ENCODE data around the gene STX1A.

STX1A gene

DNA sequence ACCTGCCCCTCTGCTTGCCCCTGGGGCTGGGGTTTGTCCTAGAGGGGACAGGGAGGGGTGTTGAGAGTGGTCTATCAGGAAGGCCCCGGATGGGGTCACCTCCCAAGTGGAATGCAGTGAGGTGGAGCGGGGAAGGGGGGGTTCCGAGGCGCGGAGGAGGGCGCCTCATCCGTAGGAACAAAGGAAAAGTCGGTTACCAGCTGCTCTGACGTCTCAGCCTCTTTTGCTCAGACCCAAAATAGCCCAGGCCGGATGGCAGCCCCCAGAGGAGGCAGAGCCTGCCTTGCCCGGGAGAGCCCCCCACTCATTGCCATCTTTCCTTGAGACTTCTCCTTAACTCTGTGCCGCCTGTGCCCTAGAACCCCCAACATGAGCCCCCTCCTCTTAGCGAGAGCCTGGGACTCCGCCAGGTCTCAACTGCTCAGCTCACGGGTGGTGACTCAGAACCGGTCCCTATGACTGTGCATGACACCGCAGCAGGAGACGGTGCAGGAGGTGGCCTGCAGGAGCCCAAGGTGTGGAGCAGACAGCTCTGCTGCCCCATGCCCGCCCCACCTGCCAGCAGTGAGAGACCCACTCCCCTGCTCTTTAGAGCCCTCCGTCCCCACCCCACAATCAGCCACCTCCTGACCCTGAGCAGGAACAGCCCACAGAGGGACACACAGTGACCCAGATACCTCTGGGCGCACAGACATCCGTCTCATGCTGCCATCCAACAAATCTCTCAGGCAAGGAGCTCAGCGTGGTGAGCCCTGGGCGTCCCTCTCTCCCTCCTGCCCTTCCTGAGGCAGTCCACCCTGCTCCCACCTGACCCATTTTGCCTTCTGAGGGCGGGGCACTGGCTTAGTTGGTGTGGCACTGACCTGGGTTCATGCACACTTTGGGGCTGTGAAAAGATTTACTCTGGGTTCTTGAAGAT, 13.1 kb downstream of the STX1A start:
- no peak for DNase-seq

DNA sequence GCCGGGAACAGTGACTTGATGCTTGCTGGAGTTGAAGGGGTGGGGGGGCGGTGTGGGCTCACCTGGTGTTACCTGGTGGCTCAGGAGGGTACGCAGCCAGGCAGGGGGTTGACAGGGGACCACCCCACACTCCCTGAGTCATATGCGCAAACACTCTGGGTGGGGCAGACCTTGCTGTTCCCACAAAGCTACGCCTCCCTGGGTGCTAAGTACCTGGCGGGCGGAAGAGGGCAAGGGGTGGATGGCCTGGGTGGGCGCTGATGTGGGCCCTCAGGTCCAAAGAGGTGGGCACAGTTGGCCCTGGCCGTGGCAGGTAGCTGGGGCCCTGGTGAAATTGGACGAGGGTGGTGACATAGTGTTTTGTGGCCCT, 13.9 kb downstream of the STX1A start:
- DNase-seq, result no peak

DNA sequence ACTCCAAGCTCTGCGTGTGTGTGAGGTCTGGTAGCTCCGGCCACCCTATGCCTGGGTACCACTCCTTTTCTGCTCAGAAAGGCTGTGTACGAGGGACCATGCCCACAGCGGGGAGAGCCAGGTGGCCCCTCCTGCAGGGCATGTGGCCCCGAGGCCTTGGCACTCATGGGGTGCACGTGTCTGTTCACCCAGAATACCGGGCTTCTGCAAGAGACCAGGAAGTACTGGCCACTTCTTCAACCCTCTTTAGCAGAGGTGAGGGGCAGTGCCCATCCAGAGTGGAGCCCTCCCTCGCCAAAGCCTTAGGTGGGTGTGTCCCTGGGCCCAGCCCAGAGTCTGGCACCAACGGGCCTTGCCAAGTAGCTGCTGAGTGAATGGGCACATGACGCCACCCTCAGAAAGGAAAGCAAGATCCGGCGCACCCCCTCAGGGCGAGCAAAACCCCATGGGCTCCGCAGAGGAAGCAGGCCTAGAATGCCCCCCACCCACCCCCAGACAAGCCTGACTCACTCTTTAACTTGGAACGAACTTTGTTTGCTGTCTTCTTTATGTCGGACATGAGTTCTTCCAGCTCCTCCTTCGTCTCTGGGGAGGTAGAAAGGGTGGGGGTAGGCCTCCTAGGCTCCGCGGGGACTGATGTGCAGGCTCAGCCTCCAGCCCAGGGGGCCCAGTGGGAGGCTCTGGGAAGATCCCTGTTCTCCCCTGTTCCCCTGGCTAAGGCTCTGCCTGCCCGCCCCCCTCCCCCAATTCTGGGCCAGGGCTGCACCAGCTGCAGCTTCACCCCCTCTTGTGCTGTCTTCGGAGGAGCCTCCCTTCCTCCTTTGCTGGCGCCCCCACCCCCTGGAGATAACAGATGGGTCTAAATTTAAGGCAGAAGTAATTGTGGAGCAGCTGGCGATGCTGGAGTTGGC, 14.6 kb downstream of the STX1A start:
- no peak for DNase-seq

DNA sequence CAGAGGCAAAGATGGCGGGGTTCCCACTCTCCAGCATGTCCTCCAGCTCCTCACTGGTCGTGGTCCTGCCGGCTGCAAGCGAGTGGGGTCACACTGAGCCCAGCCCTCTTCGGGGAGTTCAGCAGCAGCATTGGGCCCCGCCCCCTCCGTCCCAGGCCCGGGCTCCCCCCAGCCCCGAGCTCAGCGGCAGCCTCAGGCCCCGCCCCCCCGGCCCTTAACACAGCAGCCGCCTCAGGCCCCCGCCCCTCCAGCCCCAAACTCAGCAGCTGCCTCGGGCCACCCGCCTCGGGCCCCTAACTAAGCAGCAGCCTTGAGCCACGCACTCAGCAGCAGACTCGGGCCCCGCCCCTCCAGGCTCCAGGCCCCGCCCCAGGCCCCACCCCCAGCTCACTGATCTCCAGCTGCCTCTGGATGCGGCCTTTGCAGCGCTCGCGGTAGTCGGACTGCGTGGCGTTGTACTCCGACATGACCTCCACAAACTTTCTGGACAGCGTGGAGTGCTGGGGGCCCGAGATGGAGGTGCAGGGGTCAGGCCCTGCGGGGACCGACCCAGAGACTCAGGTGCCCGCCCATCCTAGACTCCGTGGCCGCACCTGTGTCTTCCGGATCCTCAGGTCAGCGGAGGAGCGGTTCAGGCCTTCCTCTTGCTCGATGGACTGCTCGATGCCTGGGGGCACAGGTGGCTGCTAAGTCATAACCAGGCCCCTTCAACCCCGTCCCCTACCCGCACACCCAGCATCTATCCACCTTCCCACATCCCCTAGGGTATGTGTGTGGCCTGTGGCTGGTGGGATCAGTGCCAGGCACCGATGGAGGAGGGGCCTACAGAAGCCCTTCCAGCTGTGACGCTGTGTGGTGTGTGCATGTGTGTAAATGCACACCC, 15.5 kb downstream of the STX1A start:
- no peak for DNase-seq

DNA sequence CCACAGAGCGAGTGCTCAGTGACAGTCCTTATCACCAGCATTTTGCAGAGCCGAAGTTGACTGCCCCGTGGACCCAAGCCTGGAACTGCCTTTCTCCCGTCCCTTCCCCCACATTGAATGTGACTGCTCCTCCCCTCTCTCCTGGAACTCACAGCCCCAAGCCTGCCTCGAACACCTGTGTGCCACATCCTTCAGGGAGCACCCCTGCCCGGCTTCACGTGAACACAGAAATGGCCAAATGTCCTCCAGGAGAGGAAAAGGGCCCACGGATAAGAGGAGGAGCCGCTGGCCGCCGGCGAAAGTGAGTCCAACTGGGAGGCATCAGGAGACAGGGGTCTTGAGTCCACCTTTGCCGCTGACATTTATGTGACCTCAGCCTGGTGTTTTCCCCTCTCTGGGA, 16.2 kb downstream of the STX1A start:
- DNase-seq, result no peak

DNA sequence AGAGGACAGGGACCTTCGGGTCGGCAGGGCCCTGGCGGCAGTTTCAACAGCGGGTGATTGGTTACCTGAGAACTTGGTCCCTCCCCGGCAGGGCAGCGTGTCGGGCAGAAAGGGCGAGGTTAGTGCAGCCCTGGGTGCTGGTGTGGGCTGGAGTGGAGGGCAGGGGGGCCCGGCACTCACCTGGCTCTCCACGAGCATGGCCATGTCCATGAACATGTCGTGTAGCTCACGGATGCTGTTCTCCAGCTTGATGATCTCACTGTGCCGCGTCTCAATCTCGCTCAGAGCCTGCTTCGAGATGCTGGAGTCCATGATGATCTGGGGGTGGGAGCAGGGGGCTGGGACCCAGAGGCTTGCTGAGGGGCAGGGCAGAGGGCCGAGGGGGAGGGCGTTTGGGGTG, 16.8 kb downstream of the STX1A start:
- DNase-seq, result no peak

DNA sequence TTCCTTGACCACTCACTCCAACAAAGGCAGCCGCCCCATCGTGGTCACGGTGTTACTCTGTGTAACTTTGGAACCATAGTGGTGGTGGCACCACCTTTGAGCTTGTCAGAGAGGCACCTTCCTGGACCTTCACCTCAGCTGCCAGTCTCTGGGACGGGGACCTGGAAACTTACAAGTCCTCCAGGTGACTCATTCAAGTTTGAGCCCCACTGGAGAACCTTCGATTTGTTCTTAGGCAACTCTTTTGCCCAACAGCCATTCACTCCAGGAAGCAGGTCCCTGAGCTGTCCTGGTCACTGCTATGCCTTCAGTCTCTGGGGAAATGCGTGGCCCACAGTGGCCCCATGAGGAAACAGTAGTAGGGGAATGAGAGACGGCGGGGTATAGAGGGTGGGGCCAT, 17.2 kb downstream of the STX1A start:
- DNase-seq, result no peak

DNA sequence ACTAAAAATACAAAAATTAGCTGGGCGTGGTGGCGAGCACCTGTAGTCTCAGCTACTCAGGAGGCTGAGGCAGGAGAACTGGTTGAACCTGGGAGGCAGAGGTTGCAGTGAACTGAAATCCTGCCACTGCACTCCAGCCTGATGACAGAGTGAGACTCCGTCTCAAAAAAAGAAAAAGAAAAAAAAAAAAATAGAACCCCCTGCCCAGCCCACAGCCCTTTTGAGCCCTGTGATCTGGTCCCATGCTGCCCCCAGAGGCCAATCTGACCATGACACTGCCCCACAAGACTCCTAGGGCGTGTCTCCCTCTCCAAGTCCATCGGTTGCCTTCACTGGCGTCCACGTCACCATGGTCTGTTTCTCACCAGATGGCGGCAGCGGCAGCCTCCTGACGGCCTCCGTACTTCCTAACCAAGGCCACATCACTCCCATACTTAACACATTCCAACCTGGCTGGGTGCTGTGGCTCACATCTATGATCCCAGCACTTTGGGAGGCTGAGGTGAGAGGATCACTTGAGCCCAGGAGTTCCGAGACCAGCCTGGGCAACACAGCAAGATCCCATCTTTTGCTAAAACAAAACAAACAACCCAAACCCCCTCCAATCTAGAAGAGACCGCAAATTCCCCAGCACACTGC, 18.0 kb downstream of the STX1A start:
- peak; percentile 34 for DNase-seq

DNA sequence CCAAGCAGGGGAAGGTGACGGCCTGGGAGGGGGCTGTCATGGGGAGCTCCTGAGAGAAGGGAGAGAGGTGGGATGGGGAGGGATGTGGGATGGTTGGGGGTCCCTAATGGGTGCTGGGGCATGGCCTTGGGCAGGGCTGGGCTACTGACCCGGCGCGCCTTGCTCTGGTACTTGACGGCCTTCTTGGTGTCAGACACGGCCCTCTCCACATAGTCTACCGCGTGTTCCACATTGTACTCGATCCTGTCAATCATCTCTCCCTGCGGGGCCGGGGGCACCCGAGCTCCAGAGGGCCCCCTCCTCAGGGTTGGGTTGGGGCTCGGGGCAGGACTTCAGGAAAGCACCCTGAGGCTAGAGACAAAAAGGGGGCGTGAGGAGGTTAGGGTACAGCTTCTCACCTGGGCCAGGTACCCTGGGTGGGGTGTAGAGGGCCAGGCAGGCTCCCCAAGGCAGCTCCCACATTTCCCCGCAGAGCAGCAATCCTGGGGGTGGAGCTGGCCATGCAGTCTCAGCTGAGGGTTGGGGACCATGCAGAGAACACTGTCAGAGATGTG, 18.8 kb downstream of the STX1A start:
- no peak for DNase-seq

DNA sequence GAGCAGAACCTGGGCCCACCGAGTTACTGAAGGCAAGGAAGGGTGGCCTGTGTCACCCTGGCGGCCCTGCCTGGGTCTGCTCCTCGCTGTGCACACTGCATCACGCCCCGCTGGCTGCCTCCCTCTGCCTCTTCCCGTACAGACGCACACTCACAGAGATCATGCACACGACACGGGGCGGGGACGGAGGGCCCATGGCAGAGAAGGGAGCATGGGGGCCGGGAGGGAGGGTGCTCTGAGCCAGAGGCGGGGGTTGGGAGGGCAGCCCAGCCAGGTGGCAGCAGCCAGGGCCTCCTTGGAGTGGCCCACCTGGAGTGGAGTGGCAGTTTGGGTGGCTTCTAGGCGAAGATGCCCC, 19.4 kb downstream of the STX1A start:
- no peak for DNase-seq

DNA sequence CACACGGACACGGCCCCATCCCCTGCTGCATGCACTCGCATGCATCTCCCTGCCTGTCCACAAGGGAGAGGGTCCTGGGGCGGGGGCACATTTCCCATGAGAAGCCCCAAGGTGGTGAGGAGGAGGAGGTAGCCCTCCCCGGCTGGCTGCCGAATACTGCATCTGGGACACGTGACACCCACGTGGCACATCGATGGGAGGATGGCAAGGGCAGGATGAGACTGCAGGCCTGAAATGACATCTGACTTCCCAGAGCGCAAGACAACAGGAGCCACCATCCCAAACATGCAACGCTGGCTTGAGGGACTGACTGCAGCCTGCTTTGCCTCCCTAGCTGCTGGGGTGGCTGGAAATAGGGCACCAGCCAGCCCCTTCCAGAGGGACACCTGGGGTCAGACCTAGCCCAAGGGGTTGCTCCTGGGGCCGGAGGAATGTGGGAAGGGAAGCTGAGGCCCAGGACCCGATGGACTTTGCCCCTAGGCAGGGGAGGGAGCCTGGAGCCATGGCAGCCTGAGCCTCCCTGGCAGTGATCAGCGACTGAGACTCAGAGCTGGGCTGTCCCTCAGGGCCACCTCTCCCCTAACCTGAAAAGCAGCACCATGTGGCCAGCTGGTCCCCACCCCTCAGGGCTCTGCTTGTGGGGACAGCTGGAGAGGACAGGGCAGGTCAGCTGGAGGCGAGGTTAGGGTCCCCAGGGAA, 19.9 kb downstream of the STX1A start:
- no peak for DNase-seq

DNA sequence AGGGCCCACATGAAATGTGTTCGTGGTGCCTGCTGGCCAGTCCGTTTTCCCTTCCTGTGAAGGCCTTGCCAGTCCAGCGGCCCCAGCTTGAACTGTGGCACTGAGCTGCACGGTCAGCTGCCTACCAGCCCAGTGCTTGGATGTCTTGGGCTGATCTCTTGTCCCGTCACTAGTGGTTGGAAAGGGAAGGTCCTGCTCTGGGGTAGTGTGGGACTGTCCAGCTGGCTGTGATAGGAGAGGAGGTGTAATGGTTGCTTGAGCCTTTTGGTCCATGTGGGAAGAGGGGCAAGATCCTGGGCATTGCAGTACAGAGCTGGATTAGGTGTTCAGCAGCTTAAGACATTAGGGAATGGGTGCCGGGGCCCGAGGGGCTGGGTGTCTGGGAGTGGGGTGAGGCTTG, 21.1 kb downstream of the STX1A start:
- no peak for DNase-seq

DNA sequence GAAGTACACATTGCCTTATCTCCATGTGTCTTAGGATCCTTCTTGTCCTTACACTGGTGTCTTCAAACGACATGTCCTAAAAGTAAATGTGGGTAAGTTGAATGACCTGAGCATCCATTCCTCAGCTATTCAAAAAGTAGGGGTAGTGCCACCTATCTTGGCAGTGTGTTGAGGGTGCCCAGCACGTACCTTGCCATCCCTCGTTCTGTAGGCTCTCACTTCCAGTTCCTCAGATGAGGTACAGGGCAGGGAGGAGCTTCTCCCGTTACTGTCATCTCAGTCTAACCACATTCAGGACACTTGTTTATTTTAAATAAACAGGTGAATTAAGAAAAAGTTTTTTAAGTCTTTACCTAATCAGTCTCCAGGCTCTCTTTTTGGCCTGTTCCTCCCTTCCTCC, 23.1 kb downstream of the STX1A start:
- DNase-seq, result no peak

DNA sequence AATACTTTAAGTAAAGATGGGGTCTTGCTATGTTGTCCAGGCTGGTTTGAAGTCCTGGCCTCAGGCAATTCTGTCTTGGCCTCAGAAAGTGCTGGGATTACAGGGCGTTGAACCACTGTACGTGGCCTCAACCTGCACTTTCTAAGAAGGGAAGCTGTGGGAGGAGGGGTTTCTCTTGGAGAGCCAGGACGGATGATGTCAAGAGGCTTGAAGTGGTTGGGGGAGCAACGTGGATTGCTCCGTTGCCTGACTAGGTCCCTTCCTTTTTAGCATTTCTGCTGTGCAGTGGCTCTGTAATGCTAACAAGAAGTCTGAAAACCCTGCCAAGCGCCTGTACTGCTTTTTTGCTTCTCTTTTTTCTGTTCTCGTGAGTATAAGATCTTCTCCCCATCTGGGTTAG, 28.8 kb downstream of the STX1A start:
- no peak for DNase-seq

DNA sequence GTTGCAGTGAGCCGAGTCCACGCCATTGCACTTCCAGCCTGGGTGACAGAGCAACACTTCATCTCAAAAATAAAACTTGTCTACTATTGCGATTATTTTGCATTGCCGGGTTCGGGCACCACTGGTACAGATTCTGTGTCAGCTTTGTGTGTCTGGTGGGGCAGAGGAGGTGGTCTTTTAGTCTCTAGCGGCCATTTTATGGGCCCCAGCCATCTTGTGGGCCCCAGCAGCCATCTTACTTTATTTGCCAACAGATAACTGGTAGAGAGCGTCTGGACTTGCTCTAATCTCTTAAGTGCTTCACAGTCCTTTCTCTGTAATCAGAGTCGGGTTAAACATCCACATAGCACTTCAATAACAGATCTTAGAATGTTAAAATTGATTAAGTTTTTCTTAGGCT, 31.2 kb downstream of the STX1A start:
- DNase-seq, result no peak

DNA sequence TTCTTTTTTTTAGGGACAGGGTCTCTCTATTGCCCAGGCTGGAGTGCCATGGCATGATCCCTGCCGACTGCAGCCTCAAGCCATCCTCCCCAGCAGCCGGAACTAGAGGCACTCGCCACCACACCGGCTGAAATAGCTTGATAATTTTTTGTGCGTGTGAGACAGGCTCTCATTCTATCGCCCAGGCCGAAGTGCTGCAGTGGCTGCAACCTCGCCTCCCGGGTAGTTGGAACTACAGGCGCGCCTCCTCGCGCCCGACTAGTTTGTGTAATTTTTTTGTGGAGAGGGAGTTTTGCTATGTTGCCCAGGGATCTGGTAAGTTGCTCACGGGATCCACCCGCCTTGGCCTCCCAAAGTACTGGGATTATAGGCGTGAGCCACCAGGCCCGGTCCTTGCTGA, 34.2 kb downstream of the STX1A start:
- no peak for DNase-seq

DNA sequence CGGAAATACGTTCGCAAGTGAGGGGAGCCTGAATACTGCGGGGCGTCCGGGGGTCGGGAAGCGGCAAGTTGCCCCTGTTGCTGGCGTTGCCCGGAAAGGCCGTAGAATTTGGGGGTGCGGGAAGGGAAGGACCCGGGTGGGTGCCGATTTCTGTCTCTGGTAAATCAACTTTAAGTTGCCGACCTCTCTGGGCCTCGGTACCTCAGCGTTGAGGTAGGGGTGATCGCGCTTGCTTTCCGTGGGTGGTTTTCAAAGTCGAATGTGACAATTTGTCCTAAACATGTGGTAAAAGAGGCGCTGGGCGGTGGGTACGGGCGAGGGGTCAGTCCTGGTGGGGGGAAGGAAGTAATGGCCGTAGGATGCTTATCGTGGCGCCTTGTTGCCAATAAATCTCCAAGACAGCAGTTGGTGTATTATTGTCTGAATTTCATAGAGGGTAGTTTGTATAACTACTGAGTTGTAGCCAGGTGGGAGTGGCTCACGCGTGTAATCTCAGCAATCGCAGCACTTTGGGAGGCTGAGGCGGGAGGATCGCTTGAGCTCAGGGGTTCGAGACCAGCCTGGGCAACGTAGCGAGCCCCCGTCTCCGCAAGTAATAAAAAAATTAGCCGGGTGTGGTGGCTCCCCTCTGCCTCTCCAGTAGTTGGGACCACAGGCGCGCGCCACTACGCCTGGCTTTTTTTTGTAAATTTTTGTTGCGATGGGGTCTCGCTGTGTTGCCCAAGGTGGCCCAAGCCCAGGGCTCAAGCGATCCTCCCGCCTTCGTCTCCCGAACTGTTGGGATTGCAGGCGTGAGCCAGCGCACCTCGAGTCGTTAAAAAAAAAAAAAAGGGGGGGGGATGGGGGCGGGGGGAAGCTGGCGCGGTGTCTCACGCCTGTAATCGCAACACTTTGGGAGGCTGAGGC, 35.4 kb downstream of the STX1A start:
- peak; percentile 59 for DNase-seq

DNA sequence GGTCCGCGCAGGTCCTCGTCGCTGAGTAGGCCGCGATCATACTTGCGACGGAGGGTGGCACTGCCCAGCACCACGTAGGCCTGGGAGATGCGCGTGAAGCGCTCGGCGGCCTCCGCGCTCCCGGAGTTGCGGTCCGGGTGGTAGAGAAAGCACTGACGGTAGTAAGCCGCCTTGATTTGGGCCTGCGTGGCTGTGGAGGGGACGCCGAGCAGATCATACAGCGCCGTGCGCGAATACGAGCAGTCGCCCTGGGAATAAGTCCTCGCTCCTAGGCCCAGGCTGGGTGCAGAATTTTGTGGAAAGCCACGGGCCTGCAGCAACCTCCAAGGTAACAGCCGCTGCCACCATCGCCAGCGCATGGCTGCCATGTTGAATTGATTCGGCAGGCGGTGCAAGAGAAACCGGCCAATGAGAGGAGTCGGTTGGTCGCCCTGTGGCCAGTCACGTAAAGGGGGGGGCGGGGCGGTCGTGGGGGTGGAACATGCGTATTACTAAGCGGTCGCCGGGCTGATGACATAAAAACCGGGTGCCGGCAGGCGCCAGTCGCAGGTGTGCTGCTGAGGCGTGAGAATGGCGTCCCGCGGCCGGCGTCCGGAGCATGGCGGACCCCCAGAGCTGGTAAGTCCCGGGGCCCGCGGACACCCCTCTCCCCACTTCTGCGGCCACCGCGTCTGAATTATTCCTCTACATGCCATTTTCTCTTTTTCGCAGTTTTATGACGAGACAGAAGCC, 36.2 kb downstream of the STX1A start, which contains the start of the genes BUD23 and DNAJC30:
BUD23 (plus strand) TSS at position 542 of the 732 bp plus-strand sequence; CDS start at position 571, 29 bp downstream.
DNAJC30 (minus strand) TSS at position 398 of the 732 bp plus-strand sequence; CDS start at position 368, 30 bp downstream.
- peak; percentile 96 for DNase-seq

DNA sequence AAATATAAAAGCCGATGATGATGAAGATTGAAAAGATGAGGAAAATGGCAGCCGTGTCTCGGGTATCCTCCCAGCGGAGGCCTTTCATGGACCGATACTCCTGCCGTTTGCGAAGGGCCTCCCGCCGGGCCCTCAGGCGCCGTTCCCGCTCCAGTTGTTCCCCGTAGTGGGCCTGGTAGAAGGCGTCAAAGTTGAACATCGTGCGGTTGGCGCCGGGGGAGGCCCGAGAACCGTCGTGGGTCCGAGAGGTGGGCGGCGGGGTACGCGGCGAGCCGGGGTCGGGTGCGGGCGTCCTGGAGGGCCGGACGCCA, 36.8 kb downstream of the STX1A start:
- no peak for DNase-seq

DNA sequence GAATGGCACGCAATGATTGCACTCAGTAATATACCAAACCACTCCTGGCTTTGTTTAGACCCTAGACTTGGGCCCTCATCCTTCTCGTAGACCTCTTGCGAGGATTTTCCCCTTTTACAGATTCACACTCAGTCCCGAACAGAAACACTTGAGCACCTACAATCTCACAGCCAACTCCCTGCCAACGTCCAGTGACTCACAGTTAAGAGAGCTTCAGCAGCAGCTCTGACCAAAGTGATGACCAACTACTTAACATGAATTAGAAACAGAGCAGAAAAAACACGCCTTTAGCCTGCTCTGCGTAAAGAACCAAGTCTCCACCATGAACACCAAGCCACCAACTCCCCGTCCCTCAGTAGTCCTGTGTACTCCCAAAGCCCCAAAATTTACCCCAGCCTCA, 38.4 kb downstream of the STX1A start:
- no peak for DNase-seq
